Panc1 (cell line): ENCODE measurements around the gene ATR. TPM values are rescaled to one million over a fixed set of nuclear protein-coding genes. Genes with fewer than 3 reads are reported as not detected.

Experiments
- ATAC-seq: fragments of 200-7000 bp; cut with Tn5 transposase; 2 replicates; pipeline ENCODE4 v1.9.1; 2020; ENCODE audit warnings: mild to moderate bottlenecking, moderate library complexity
- BruUV-seq: library from RNA; stranded (reverse); fragments of 400-500 nt; replicated peaks from 2 replicates; lab custom pipeline; 2021; lab: Mats Ljungman, UMichigan
- CTCF ChIA-PET: fragments of 300-600 bp; sonication (Branson Sonifier 250); formaldehyde crosslinking; loops from one replicate; lab custom pipeline; 2022; ENCODE audit warnings: antibody characterized with exemption; lab: Charles Lee
- POLR2A ChIA-PET: fragments of 300-600 bp; sonication (Branson Sonifier 250); formaldehyde crosslinking; loops from one replicate; lab custom pipeline; 2022; ENCODE audit warnings: antibody characterized with exemption; lab: Charles Lee
- DNase-seq: peaks from one replicate; pipeline ENCODE4 v3.0.0-alpha.2; 2010; ENCODE audit warnings: low read depth, low spot score
- H3K27ac ChIP-seq: 2 replicates; pipeline ENCODE4 v1.5.1; 2011; ENCODE audit warnings: mild to moderate bottlenecking, low read length, inconsistent platforms
- H3K27me3 ChIP-seq: fragments of 200-500 bp; sonication (Bioruptor generic); 2 replicates; pipeline ENCODE4 v1.6.0; 2014; ENCODE audit warnings: low read length, inconsistent platforms; ENCODE audit not compliant: control insufficient read depth, insufficient read depth
- H3K36me3 ChIP-seq: fragments of 200-500 bp; sonication (Bioruptor generic); 2 replicates; pipeline ENCODE4 v1.5.1; 2014; ENCODE audit warnings: inconsistent platforms, mild to moderate bottlenecking, low read length, moderate library complexity; ENCODE audit not compliant: control insufficient read depth, insufficient read depth
- H3K4me1 ChIP-seq: 2 replicates; pipeline ENCODE4 v1.5.1; 2011; ENCODE audit warnings: inconsistent platforms, mild to moderate bottlenecking, low read length, moderate library complexity; ENCODE audit not compliant: control insufficient read depth, insufficient read depth
- H3K4me3 ChIP-seq, 2 experiments: 2 replicates each; pipeline ENCODE4 v1.5.1; 2011 to 2012; ENCODE audit warnings: low read depth in 2 of 2, low read length in 2 of 2, mild to moderate bottlenecking in 2 of 2, inconsistent platforms in 1 of 2, moderate library complexity in 1 of 2
- H3K9me3 ChIP-seq: fragments of 200-500 bp; sonication (Bioruptor generic); 2 replicates; pipeline ENCODE4 v1.5.1; 2014; ENCODE audit warnings: low read depth, mild to moderate bottlenecking, inconsistent platforms, low read length, moderate library complexity; ENCODE audit not compliant: control insufficient read depth, insufficient read depth
- CTCF ChIP-seq: fragments of 450-650 bp; IDR thresholded peaks from 2 replicates; pipeline ENCODE4 v1.5.1; 2017; ENCODE audit warnings: mild to moderate bottlenecking
- POLR2AphosphoS5 ChIP-seq: IDR thresholded peaks from 2 replicates; pipeline ENCODE4 v1.6.1; 2012; ENCODE audit warnings: mild to moderate bottlenecking, low read depth, low read length, moderate library complexity
- SIN3A ChIP-seq: IDR thresholded peaks from 2 replicates; pipeline ENCODE4 v1.6.1; 2012; ENCODE audit warnings: low read depth, mild to moderate bottlenecking, low read length, moderate library complexity, borderline replicate concordance; ENCODE audit not compliant: insufficient read depth
- TCF7L2 ChIP-seq: IDR thresholded peaks from 2 replicates; pipeline ENCODE4 v1.6.1; 2011; ENCODE audit warnings: mild to moderate bottlenecking, low read depth, low read length, inconsistent platforms
- in situ Hi-C: cut with HindIII; loops from 2 replicates; pipeline ENCODE4 v1.10.0; 2016; ENCODE audit warnings: low sequenced_read_pairs, low pct_unique_long_range_greater_than_20kb
- intact Hi-C: fragments of 100-400 bp; cut with micrococcal nuclease; formaldehyde crosslinking; loops from one replicate; pipeline ENCODE4 v1.10.0; 2022; ENCODE audit not compliant: unreplicated experiment
- total RNA-seq: library from RNA; stranded (reverse); gene quantifications from one replicate; pipeline ENCODE4 v1.2.1, GENCODE V29; 2021; ENCODE audit not compliant: unreplicated experiment
- TF ChIP-seq, protein P1 (sequence below), 2 experiments: IDR thresholded peaks; 2 replicates each; pipeline ENCODE4 v1.6.1; 2011 to 2012; ENCODE audit warnings: low read depth in 2 of 2, control low read depth in 1 of 2, low read length in 1 of 2, mild to moderate bottlenecking in 1 of 2, moderate library complexity in 1 of 2; ENCODE audit not compliant: insufficient read depth in 1 of 2

Gene ATR
- total RNA-seq, 1 experiment from 2014 or later = 38.6 TPM

DNA sequence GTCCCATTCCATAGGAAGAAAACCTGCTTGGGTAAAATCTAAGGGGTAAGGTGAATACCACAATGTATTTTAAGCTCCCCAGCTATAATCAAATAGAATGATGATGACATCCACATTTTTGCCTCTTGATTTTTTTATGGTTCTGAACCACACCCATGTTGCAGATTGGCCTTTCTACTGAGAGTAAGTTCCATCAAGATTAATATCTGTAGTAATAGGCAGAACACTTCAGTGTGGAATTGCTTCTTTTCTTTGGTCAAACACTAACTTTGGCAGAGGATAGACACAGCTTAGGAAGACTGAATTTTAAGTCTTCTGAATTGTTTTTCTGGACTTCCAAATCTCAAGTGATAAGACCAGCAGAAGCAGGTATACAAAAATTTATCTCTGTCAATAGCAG is 44.7 kb upstream of the ATR start:
- Histone ChIP-seq H3K9me3 (no peaks in the 10 kb centered on the region), H3K36me3 (no peaks in the 10 kb centered on the region), H3K27ac (no peak overlapping the region), H3K27me3 (no peaks in the 10 kb centered on the region), H3K4me1 (peaks cover 12% of the 10 kb centered on the region), H3K4me3 (no peak overlapping the region)
- in situ Hi-C loops = no loop called here
- no TSS peak for BruUV-seq
- CTCF ChIA-PET = interaction anchor here (0.6 kb wide), 1 partner anchor 89 kb away, joined by 3 read pairs; no protein-coding TSS in a partner anchor
- intact Hi-C loops = no loop called here
- DNase-seq (no peak), ATAC-seq (no peak)
- POLR2A ChIA-PET = no interaction called here
- TF ChIP-seq CTCF = no peak
- no peak for TF ChIP-seq TCF7L2
- TF ChIP-seq, protein P1, sequence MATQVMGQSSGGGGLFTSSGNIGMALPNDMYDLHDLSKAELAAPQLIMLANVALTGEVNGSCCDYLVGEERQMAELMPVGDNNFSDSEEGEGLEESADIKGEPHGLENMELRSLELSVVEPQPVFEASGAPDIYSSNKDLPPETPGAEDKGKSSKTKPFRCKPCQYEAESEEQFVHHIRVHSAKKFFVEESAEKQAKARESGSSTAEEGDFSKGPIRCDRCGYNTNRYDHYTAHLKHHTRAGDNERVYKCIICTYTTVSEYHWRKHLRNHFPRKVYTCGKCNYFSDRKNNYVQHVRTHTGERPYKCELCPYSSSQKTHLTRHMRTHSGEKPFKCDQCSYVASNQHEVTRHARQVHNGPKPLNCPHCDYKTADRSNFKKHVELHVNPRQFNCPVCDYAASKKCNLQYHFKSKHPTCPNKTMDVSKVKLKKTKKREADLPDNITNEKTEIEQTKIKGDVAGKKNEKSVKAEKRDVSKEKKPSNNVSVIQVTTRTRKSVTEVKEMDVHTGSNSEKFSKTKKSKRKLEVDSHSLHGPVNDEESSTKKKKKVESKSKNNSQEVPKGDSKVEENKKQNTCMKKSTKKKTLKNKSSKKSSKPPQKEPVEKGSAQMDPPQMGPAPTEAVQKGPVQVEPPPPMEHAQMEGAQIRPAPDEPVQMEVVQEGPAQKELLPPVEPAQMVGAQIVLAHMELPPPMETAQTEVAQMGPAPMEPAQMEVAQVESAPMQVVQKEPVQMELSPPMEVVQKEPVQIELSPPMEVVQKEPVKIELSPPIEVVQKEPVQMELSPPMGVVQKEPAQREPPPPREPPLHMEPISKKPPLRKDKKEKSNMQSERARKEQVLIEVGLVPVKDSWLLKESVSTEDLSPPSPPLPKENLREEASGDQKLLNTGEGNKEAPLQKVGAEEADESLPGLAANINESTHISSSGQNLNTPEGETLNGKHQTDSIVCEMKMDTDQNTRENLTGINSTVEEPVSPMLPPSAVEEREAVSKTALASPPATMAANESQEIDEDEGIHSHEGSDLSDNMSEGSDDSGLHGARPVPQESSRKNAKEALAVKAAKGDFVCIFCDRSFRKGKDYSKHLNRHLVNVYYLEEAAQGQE (IDR thresholded peaks at IDR 0.05; ENCODE audit: insufficient read depth in 1 of 2, low read depth in 2 of 2, low read length in 1 of 2) = no peak
- no peak for TF ChIP-seq SIN3A
- TF ChIP-seq POLR2AphosphoS5 = no peak

GRCh38 chr3:142622405-142622804 is 43.9 kb upstream of the ATR start:
- H3K4me1 ChIP-seq = peaks cover 14% of the 10 kb centered on the region
- ChIA-PET POLR2A (no interaction called here), CTCF (no interaction called here)
- no peak for TF ChIP-seq SIN3A
- TF ChIP-seq, protein P1 (IDR thresholded peaks at IDR 0.05; ENCODE audit: insufficient read depth in 1 of 2, low read depth in 2 of 2, low read length in 1 of 2) = no peak
- TF ChIP-seq CTCF = no peak
- no peak for TF ChIP-seq TCF7L2
- BruUV-seq = no TSS peak
- intact Hi-C loops = no loop called here
- H3K27ac ChIP-seq = no peak overlapping the region
- DNase-seq (no peak), ATAC-seq (no peak)
- H3K27me3 ChIP-seq = no peaks in the 10 kb centered on the region
- H3K4me3 ChIP-seq = no peak overlapping the region
- H3K36me3 ChIP-seq = no peaks in the 10 kb centered on the region
- in situ Hi-C loops = no loop called here
- no peaks in the 10 kb centered on the region for H3K9me3 ChIP-seq
